IPS-18a (cell line): ENCODE results near the gene CDH4.

ENCODE experiments used
- H3K27ac ChIP-seq: one replicate; pipeline ENCODE4 v1.5.1; 2013; ENCODE audit warnings: low read length
- H3K27me3 ChIP-seq: one replicate; pipeline ENCODE4 v1.6.1; 2013; ENCODE audit warnings: mild to moderate bottlenecking, low read length; ENCODE audit not compliant: control insufficient read depth, insufficient read depth
- H3K36me3 ChIP-seq: one replicate; pipeline ENCODE4 v1.6.1; 2013; ENCODE audit warnings: low read depth, low read length; ENCODE audit not compliant: control insufficient read depth
- H3K4me1 ChIP-seq: one replicate; pipeline ENCODE4 v1.6.1; 2013; ENCODE audit warnings: low read depth, low read length; ENCODE audit not compliant: control insufficient read depth
- H3K4me3 ChIP-seq: one replicate; pipeline ENCODE4 v1.5.1; 2013; ENCODE audit warnings: low read length
- H3K9ac ChIP-seq: one replicate; pipeline ENCODE4 v1.6.1; 2013; ENCODE audit warnings: mild to moderate bottlenecking, low read length, moderate library complexity
- H3K9me3 ChIP-seq: one replicate; pipeline ENCODE4 v1.6.1; 2013; ENCODE audit warnings: low read depth, low read length; ENCODE audit not compliant: control insufficient read depth

The CDH4 gene

DNA sequence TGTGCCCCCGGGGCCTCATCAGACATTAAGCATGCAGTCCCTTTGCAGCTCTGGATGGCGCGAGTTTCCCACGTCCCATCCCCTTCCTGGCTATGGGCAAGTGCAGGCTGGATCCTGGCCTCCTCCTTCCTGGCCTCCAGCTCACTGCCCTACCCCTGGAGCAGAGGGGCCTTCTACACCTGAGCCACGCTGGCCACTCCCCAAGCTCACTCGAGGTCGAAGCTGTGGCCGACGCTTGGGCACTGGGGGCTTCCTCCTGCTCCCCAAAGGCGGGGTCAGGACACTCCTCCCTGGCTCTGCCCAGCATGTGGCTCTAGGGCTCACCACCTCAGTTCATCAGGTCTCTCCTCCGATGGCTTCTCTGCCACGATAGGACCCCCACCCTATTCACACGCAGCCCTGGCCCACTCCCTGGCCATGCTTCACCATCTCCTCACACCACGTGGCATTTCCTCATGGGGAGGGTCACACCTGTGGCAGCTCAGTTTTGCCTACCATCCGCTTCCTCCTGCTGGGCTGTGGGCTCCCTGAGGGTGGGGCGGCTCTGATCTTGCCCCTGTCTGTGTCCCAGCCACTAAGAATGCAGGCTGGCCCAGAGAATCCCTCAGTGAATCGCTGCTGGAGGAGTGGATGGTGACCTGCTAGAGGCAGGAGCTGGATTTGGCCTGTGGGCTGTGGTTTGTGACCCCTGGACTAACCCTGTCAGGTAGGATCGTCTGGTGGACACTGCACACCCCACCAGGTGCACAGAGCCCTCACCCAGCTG, 532.9 kb downstream of the CDH4 start:
- H3K27me3 ChIP-seq, result no peaks in the 10 kb centered on the region

DNA sequence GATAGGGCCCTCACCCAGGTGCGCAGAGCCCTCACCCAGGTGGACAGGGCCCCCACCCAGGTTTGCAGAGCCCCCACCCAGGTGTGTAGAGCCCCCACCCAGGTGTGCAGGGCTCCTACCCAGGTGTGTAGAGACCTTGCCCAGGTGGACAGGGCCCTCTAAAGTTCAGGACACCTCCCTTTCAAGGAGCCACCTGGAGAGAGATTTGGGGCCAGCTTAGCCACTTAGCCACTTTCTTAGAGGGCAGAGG, 533.4 kb downstream of the CDH4 start:
- Histone ChIP-seq H3K9ac (no peak overlapping the region), H3K4me3 (no peak overlapping the region), H3K9me3 (no peaks in the 10 kb centered on the region), H3K36me3 (no peaks in the 10 kb centered on the region), H3K27ac (no peak overlapping the region), H3K4me1 (no peaks in the 10 kb centered on the region), H3K27me3 (no peaks in the 10 kb centered on the region)

More for the DNA sequence above, 532.9 kb downstream of the CDH4 start:
- Histone ChIP-seq H3K9me3 (no peaks in the 10 kb centered on the region), H3K4me1 (no peaks in the 10 kb centered on the region), H3K9ac (no peak overlapping the region), H3K4me3 (no peak overlapping the region), H3K27ac (no peak overlapping the region), H3K36me3 (no peaks in the 10 kb centered on the region)

DNA sequence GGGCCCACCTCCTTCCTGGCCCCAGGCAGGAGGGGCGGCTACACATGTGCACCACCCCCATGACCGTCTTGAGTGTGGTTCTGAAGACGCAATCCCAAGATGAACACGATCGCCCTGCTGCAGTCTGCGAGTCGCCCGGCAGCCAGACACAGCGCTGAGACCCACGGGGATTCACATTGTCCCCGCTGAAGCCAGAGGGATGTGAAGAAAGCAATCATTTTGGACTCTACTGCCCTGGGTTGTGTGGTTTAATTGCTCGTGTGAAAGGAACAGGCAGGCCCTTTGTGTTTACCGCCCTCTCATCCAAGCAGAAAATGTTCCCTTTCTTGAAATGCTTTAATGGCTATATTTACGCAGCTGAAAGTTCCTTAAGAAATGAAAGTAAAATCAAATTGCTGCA, 534.2 kb downstream of the CDH4 start:
- H3K27ac ChIP-seq, result no peak overlapping the region
- no peaks in the 10 kb centered on the region for H3K27me3 ChIP-seq
- no peaks in the 10 kb centered on the region for H3K9me3 ChIP-seq

DNA sequence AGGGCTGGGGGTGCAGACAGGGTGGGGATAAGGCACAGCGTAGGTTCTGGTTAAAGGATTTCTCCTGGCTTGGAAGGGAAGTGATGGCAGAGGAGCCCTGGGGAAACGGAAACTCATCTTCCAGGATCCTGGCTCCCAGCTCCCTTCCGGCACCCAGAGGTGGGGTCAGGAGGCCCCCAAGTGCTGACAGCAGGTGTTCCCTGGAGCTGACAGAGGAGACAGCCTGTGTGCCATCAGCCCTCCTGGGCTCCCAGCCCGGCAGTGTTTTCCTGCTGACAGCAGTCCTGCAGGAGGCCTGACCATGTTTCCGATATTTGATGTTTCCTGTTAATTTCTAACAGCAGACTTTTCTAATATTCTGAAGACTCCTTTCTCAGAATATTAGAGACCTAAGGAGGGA, 536.3 kb downstream of the CDH4 start:
- Histone ChIP-seq H3K4me3 (no peak overlapping the region), H3K27me3 (no peaks in the 10 kb centered on the region)

More for the DNA sequence above, 534.2 kb downstream of the CDH4 start:
- Histone ChIP-seq H3K4me1 (no peaks in the 10 kb centered on the region), H3K4me3 (no peak overlapping the region), H3K36me3 (no peaks in the 10 kb centered on the region), H3K9ac (no peak overlapping the region)

DNA sequence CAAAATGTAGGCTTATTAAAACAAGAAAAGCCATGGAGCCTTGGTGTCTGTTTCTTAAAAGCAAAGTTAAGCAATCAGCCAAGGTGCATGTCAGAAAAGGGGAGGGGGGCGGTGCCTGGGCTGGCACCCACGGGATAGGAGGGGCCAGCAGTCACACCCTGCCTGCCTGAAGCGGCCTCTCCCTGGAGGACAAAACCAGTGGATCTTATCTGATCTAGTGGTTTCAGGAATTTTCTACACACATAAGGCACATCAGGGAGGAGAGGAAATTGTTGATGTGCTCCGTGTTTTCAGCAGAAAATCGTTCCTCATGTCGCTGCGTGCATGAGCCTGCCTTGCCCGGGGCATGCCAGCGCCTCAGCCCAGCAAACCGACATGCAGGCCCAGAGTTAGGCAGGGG, 537.3 kb downstream of the CDH4 start:
- Histone ChIP-seq H3K4me3 (no peak overlapping the region), H3K9me3 (no peaks in the 10 kb centered on the region), H3K4me1 (no peaks in the 10 kb centered on the region), H3K36me3 (no peaks in the 10 kb centered on the region), H3K27ac (no peak overlapping the region), H3K9ac (no peak overlapping the region), H3K27me3 (no peaks in the 10 kb centered on the region)

More for the DNA sequence above, 536.3 kb downstream of the CDH4 start:
- Histone ChIP-seq H3K27ac (no peak overlapping the region), H3K9ac (no peak overlapping the region), H3K9me3 (no peaks in the 10 kb centered on the region), H3K4me1 (no peaks in the 10 kb centered on the region), H3K36me3 (no peaks in the 10 kb centered on the region)

DNA sequence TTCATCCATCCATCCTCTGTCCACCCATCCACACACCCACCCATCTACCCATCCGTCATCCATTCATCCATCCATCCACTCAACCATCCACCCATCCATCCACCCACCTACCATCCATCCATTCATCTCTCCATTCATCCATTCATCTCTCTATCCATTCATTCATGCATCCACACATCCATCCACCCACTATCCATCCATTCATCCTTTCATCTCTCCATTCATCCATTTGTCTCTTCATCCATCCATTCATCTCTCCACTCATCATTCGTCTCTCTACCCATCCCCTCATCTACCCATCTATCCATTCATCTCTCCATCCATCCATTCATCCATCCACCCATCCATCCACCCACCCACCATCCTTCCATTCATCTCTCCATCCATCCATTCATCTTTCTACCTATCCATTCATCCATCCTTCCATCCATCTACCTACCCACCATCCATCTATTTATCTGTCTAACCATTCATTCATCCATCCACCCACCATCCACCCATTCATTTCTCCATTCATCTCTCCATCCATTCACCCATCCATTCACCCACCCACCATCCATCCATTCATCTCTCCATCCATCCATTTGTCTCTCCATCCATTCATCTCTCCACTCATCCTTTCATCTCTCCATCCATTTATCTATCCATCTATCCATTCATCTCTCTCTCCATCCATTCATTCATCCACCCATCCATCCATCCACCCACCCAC, 538.2 kb downstream of the CDH4 start:
- Histone ChIP-seq H3K4me3 (no peak overlapping the region), H3K4me1 (no peaks in the 10 kb centered on the region), H3K36me3 (no peaks in the 10 kb centered on the region), H3K9me3 (no peaks in the 10 kb centered on the region), H3K27me3 (no peaks in the 10 kb centered on the region), H3K9ac (no peak overlapping the region), H3K27ac (no peak overlapping the region)

DNA sequence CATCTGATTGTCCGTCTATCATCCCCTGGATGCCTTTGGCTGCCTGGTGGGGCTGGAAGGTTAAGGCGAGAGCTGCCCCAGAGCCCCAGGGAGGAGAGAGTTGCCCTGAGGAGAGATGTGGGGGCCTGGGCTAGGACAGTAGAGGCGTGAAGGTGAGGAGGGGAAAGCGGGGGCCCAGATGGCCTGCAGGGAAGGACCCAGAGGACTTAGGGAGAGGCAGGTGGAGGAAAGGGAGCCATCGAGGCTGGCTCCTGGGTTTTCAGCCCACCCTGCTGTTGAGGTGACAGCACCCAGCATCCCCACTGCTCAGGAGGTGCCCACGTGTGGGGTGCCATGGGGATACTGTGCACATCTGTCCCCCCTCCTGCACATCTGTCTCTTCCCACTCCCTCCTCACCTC, 539.9 kb downstream of the CDH4 start:
- no peak overlapping the region for H3K27ac ChIP-seq

DNA sequence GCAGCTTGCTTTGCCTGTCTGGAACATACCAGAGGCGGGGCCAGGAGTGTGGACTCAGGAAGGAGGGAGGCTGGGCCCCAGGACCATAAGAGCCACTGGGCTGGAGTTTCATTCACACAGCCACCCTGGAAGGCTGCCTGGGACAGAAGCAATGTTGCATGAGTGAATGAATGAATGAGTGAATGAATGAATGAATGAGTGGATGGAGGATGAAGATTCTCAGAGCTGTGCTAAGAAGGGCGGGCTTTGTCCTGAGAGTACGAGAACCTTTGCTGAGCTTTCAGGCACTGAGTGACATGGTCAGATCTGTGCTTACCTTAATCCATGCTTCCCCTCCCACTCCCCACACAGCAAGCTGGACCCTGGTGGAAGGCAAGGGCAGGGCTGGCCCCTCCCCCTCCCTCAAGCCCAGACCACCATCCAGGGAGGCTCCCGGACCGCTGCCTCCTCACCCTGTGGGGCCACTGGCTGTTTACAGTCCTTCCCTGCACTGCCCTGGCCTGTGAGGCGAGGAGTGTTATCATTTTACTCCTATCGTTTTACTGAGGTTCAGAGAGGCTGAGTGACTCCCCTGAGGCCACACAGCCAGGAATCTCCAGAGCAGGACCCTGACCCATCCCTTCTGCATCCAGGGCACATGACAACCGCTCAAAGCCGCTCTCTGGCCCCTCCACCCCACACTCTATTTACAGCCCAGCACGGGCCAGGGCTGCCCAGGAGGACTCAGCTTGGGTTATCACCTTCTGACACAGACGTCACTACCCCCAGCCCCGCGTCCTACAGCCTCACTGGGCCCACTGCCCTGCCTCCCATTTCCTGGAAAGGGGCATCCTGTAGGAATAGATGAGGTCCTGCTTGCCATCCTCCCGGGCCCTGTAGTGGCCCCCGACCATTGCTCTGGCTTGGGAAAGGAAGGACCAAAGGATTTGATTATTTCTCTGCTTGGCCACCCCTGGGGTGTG, 543.9 kb downstream of the CDH4 start:
- Histone ChIP-seq H3K27me3 (no peaks in the 10 kb centered on the region), H3K4me1 (no peaks in the 10 kb centered on the region), H3K36me3 (no peaks in the 10 kb centered on the region), H3K9ac (no peak overlapping the region), H3K27ac (no peak overlapping the region), H3K9me3 (no peaks in the 10 kb centered on the region), H3K4me3 (no peak overlapping the region)

More for the DNA sequence above, 539.9 kb downstream of the CDH4 start:
- H3K9ac ChIP-seq, result no peak overlapping the region
- no peaks in the 10 kb centered on the region for H3K4me1 ChIP-seq
- H3K36me3 ChIP-seq, result no peaks in the 10 kb centered on the region
- no peak overlapping the region for H3K4me3 ChIP-seq
- no peaks in the 10 kb centered on the region for H3K27me3 ChIP-seq
- H3K9me3 ChIP-seq, result no peaks in the 10 kb centered on the region

DNA sequence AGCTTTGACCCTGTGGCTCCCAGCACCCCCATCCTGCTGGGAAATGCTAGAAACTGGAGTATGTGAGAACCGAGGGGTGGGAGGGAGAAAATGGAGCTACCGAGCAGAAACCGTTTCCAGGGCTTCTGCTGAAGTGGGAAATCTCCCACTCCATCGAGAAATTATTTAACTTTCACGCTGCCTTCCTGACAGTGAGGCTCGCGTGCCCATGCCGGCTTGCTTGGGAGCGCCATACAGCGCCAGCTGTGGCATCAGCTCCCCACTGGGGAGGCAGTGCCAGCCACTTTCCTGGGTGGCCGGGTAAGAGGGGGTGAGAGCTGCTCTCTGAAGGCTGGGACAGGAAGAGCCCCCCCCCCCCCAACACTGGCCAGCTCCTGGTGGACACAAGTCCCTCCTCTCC, 544.7 kb downstream of the CDH4 start:
- no peaks in the 10 kb centered on the region for H3K4me1 ChIP-seq
- no peaks in the 10 kb centered on the region for H3K27me3 ChIP-seq

DNA sequence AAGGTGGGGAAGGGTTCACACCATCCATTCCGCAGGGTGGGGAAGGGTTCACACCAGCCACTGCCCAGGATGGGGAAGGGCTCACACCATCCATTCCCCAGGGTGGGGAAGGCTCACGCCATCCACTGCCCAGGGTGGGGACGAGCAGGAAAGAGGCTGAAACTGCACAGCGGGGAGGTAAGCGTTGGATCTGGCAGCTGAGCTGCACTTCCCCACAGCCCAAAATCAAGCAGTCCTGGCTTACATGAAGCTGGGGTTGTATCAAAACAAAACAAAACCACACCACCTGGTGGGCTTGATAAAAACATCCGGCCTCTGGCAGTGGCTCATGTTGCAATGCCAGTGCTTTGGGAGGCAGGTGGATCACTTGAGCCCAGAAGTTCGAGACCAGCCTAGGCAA, 545.1 kb downstream of the CDH4 start:
- Histone ChIP-seq H3K27ac (no peak overlapping the region), H3K4me3 (no peak overlapping the region), H3K36me3 (no peaks in the 10 kb centered on the region), H3K27me3 (peaks cover 3% of the 10 kb centered on the region), H3K9ac (no peak overlapping the region), H3K9me3 (no peaks in the 10 kb centered on the region), H3K4me1 (no peaks in the 10 kb centered on the region)

More for the DNA sequence above, 544.7 kb downstream of the CDH4 start:
- H3K4me3 ChIP-seq, result no peak overlapping the region
- H3K9me3 ChIP-seq, result no peaks in the 10 kb centered on the region
- no peaks in the 10 kb centered on the region for H3K36me3 ChIP-seq
- H3K27ac ChIP-seq, result no peak overlapping the region
- H3K9ac ChIP-seq, result no peak overlapping the region

DNA sequence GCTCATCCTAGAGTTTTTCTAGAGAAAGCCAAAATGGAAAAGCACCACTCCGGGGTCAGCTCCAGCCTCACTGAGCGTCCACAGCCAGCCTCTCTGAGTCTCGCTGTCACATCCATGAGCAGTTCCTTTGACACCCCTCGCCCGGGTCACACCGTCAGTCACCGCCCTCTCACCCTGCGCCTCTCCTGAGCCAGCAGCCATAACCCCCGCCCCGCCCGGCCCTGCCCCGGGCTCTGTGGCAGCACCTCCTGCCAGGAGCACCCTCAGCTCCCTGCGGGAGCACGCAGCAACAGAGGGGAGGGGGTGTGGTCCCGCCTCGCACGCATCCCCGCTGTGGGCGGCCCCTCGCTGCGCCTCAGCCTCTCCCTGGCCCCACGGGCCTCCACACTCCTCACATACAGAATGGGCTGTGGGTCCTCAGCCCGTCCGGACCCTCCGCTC, 545.9 kb downstream of the CDH4 start:
- Histone ChIP-seq H3K4me1 (no peaks in the 10 kb centered on the region), H3K4me3 (no peak overlapping the region), H3K9me3 (no peaks in the 10 kb centered on the region), H3K27ac (no peak overlapping the region), H3K36me3 (no peaks in the 10 kb centered on the region), H3K27me3 (peaks cover 10% of the 10 kb centered on the region), H3K9ac (no peak overlapping the region)
